Neural cell (in vitro differentiated cells): ENCODE results near the gene RNASE9. TPM values are rescaled to one million over a fixed set of nuclear protein-coding genes. Genes with fewer than 3 reads are reported as not detected.
"Not testable (repeated sequence)": the region's sequence is repeated elsewhere in the genome, so short reads cannot be mapped to it uniquely, and the experiment has no call there.

Experiments
- H2AFZ ChIP-seq: fragments of 200-600, 300-800 bp; sonication (generic), shearing (Covaris generic); 2 replicates; pipeline ENCODE4 v1.6.0; 2014; ENCODE audit warnings: low read depth, mild to moderate bottlenecking, antibody characterized with exemption, low read length, moderate library complexity
- H3F3A ChIP-seq: fragments of 200-600 bp; shearing (Covaris generic); 2 replicates; pipeline ENCODE4 v1.6.1; 2016; ENCODE audit warnings: mild to moderate bottlenecking, moderate library complexity, mixed read lengths, antibody characterized with exemption, low read length; ENCODE audit not compliant: insufficient read depth, poor library complexity, severe bottlenecking
- H3K27ac ChIP-seq: fragments of 200-600, 300-800 bp; sonication (generic), shearing (Covaris generic); 2 replicates; pipeline ENCODE4 v1.5.1; 2014; ENCODE audit warnings: mild to moderate bottlenecking, low read length, moderate library complexity
- H3K27me3 ChIP-seq: fragments of 300-800, 200-600 bp; sonication (generic), shearing (Covaris generic); 2 replicates; pipeline ENCODE4 v1.6.0; 2014; ENCODE audit warnings: mild to moderate bottlenecking, low read depth, low read length, moderate library complexity; ENCODE audit not compliant: insufficient read depth
- H3K36me3 ChIP-seq: fragments of 300-800, 200-600 bp; sonication (generic), shearing (Covaris generic); 2 replicates; pipeline ENCODE4 v1.5.1; 2014; ENCODE audit warnings: mild to moderate bottlenecking, antibody characterized with exemption, low read length, moderate library complexity; ENCODE audit not compliant: insufficient read depth
- H3K4me2 ChIP-seq: fragments of 300-800, 200-600 bp; sonication (generic), shearing (Covaris generic); 2 replicates; pipeline ENCODE4 v1.6.0; 2014; ENCODE audit warnings: mild to moderate bottlenecking, low read length
- H3K4me3 ChIP-seq: fragments of 300-800, 200-600 bp; sonication (generic), shearing (Covaris generic); 2 replicates; pipeline ENCODE4 v1.5.1; 2014; ENCODE audit warnings: mild to moderate bottlenecking, low read length, moderate library complexity
- H3K79me2 ChIP-seq: fragments of 200-600 bp; shearing (Covaris generic); replicated peaks from 2 replicates; pipeline ENCODE4 v1.6.0; 2014; ENCODE audit warnings: mild to moderate bottlenecking, low read length, moderate library complexity; ENCODE audit not compliant: insufficient read depth
- H3K9ac ChIP-seq: fragments of 300-800, 200-600 bp; sonication (generic), shearing (Covaris generic); 2 replicates; pipeline ENCODE4 v1.6.1; 2016; ENCODE audit warnings: mild to moderate bottlenecking, low read length, mixed read lengths
- H3K9me2 ChIP-seq: fragments of 200-600 bp; shearing (Covaris generic); 2 replicates; pipeline ENCODE4 v1.6.1; 2016; ENCODE audit warnings: mild to moderate bottlenecking, low read length, mixed read lengths; ENCODE audit not compliant: insufficient read depth
- H3K9me3 ChIP-seq: fragments of 200-600, 300-800 bp; sonication (generic), shearing (Covaris generic); 2 replicates; pipeline ENCODE4 v1.6.1; 2016; ENCODE audit warnings: mild to moderate bottlenecking, mixed run types, low read length, moderate library complexity, mixed read lengths
- H4K20me1 ChIP-seq: fragments of 200-600 bp; shearing (Covaris generic); 2 replicates; pipeline ENCODE4 v1.6.1; 2016; ENCODE audit warnings: mild to moderate bottlenecking, mixed run types; ENCODE audit not compliant: insufficient read depth
- CTCF ChIP-seq: fragments of 450-650 bp; IDR thresholded peaks from 2 replicates; pipeline ENCODE4 v1.5.1; 2014; ENCODE audit warnings: antibody characterized with exemption, mild to moderate bottlenecking, moderate library complexity; ENCODE audit not compliant: poor library complexity, severe bottlenecking
- EP300 ChIP-seq: fragments of 450-650 bp; conservative IDR thresholded peaks from 2 replicates; pipeline ENCODE4 v1.6.1; 2014; ENCODE audit warnings: antibody characterized with exemption, mild to moderate bottlenecking, moderate library complexity; ENCODE audit not compliant: poor library complexity, severe bottlenecking
- EZH2 ChIP-seq: fragments of 200-600, 300-800 bp; shearing (Covaris generic), sonication (generic); IDR thresholded peaks from 2 replicates; pipeline ENCODE4 v1.6.1; 2014; ENCODE audit warnings: antibody characterized with exemption, low read length, borderline replicate concordance, mild to moderate bottlenecking; ENCODE audit not compliant: insufficient read depth, poor library complexity, severe bottlenecking
- MXI1 ChIP-seq: fragments of 450-650 bp; conservative IDR thresholded peaks from 2 replicates; pipeline ENCODE4 v1.6.1; 2014; ENCODE audit warnings: antibody characterized with exemption, mild to moderate bottlenecking; ENCODE audit not compliant: poor library complexity, severe bottlenecking
- POLR2AphosphoS5 ChIP-seq: IDR thresholded peaks from 2 replicates; pipeline ENCODE4 v1.6.1; 2012
- RAD21 ChIP-seq: fragments of 450-650 bp; conservative IDR thresholded peaks from 2 replicates; pipeline ENCODE4 v1.6.1; 2014; ENCODE audit warnings: antibody characterized with exemption, mild to moderate bottlenecking, moderate library complexity
- REST ChIP-seq: IDR thresholded peaks from 2 replicates; pipeline ENCODE4 v1.6.1; 2012; ENCODE audit warnings: borderline replicate concordance
- SMC3 ChIP-seq: fragments of 450-650 bp; conservative IDR thresholded peaks from 2 replicates; pipeline ENCODE4 v1.6.1; 2014; ENCODE audit warnings: antibody characterized with exemption, mild to moderate bottlenecking, moderate library complexity; ENCODE audit not compliant: poor library complexity
- TAF1 ChIP-seq: IDR thresholded peaks from 2 replicates; pipeline ENCODE4 v1.6.1; 2012; ENCODE audit warnings: low read depth
- polyA plus RNA-seq: library from polyadenylated mRNA; depleted of rRNA; stranded (reverse); fragments of >200 nt; gene quantifications from 2 replicates; pipeline ENCODE4 v1.2.3, GENCODE V29; 2014

Gene RNASE9
- polyA plus RNA-seq, 1 donor from 2014 or later, result not detected

- H2AFZ ChIP-seq, result no peak overlapping the region
- H3K36me3 ChIP-seq, result no peaks in the 10 kb centered on the region
- H3K27me3 ChIP-seq, result no peaks in the 10 kb centered on the region
- no peaks in the 10 kb centered on the region for H3K9me3 ChIP-seq
- no peak overlapping the region for H3K4me2 ChIP-seq
- H3K79me2 ChIP-seq, result no peaks in the 10 kb centered on the region
- no peaks in the 10 kb centered on the region for H3F3A ChIP-seq
- TF ChIP-seq EZH2, result no peak
- no peak overlapping the region for H3K9ac ChIP-seq
- H3K9me2 ChIP-seq, result no peaks in the 10 kb centered on the region
- H4K20me1 ChIP-seq, result no peaks in the 10 kb centered on the region
- no peak overlapping the region for H3K4me3 ChIP-seq
- H3K27ac ChIP-seq, result no peak overlapping the region
These were observed 8.2 kb upstream of the RNASE9 start for GRCh38 chr14:20569066-20569465.

- Histone ChIP-seq H3K4me3 (no peak overlapping the region), H4K20me1 (no peaks in the 10 kb centered on the region), H3K9ac (no peak overlapping the region), H3K9me3 (no peaks in the 10 kb centered on the region), H3K36me3 (no peaks in the 10 kb centered on the region), H3K27ac (no peak overlapping the region), H3K4me2 (no peak overlapping the region), H3K27me3 (no peaks in the 10 kb centered on the region), H3F3A (no peaks in the 10 kb centered on the region), H3K79me2 (no peaks in the 10 kb centered on the region), H2AFZ (no peak overlapping the region), H3K9me2 (no peaks in the 10 kb centered on the region)
- no peak for TF ChIP-seq REST
- no peak for TF ChIP-seq TAF1
- no peak for TF ChIP-seq CTCF
- TF ChIP-seq RAD21, result no peak
- no peak for TF ChIP-seq EP300
- no peak for TF ChIP-seq POLR2AphosphoS5
- TF ChIP-seq SMC3, result no peak
- TF ChIP-seq EZH2, result no peak
- TF ChIP-seq MXI1, result no peak
These were observed 7.5 kb upstream of the RNASE9 start for GRCh38 chr14:20568393-20568792.

- H3K9me3 ChIP-seq, H4K20me1 ChIP-seq: not testable (repeated sequence)
These were observed 6.4 kb upstream of the RNASE9 start for GRCh38 chr14:20567199-20567598.

More at GRCh38 chr14:20567199-20567598, 6.4 kb upstream of the RNASE9 start:
- H3K9ac ChIP-seq, H3K4me2 ChIP-seq, H3K4me3 ChIP-seq, H3K9me2 ChIP-seq, H2AFZ ChIP-seq, H3F3A ChIP-seq, H3K79me2 ChIP-seq, H3K36me3 ChIP-seq, H3K27ac ChIP-seq, H3K27me3 ChIP-seq: not testable (repeated sequence)
